Glomerular endothelial cell (primary cell): ENCODE results near the gene ACOT7. TPM values are rescaled to one million over a fixed set of nuclear protein-coding genes. Genes with fewer than 3 reads are reported as not detected.

Experiments
- DNase-seq: peaks from one replicate; pipeline ENCODE4 v3.0.0-alpha.2; 2011; ENCODE audit warnings: low read depth, low spot score; ENCODE audit errors: extremely low read depth
- total RNA-seq: library from RNA; depleted of rRNA; stranded (reverse); fragments of >200 nt; gene quantifications from 2 replicates; pipeline ENCODE4 v1.2.3, GENCODE V29; 2015

The ACOT7 gene
- total RNA-seq, 1 donor from 2014 or later = 84.0 TPM

- DNase-seq = no peak
Measured at GRCh38 chr1:6294080-6294889, 99.3 kb downstream of the ACOT7 start.

- no peak for DNase-seq
Measured at GRCh38 chr1:6292102-6292501, 101.5 kb downstream of the ACOT7 start.

DNA sequence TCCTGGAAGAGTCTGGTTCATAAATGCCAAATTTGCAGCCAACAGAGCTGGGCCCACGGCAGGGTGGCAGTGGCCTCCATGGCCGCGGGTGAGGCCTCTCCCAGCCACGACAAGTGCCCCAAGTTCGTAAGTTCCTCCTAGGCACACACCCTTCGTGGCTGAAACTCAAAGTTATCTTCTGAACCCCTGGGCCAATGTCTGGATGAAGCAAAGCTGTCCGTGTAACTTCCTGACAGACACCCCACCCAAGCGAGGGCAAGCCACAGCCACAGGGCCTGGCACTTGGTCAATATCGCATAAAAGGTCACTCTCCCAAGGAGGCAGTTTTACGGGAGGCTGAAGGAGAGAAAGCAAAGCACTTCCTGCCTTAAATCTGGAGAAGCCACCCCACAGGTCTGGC lies 104.9 kb downstream of the ACOT7 start:
- no peak for DNase-seq

DNA sequence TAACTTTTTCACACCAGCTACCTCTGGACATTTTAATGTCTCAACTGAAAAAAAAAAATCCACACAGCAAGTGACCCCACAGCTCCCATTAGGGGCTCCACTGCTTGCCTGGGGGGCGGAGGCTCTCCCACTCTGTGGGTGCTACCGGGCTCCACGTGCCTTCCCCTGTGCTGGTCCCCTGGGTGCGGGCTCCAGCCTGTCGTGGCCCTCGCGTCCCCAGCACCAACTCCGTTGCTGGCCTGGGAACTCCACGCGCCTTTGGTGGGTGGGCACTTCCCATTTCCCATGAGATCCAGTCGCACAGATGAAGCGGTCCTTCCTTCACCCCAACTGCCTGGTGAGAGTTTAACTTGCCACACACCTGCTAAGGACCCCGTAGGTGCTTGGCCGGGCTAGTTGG lies 105.5 kb downstream of the ACOT7 start:
- no peak for DNase-seq

- DNase-seq = no peak
Measured at GRCh38 chr1:6287431-6287886, 106.1 kb downstream of the ACOT7 start.

- DNase-seq = no peak
Measured at GRCh38 chr1:6287029-6287428, 106.5 kb downstream of the ACOT7 start.

- DNase-seq = no peak
Measured at GRCh38 chr1:6286266-6286665, 107.3 kb downstream of the ACOT7 start.

GRCh38 chr1:6285336-6285735 lies 108.2 kb downstream of the ACOT7 start:
- no peak for DNase-seq

DNA sequence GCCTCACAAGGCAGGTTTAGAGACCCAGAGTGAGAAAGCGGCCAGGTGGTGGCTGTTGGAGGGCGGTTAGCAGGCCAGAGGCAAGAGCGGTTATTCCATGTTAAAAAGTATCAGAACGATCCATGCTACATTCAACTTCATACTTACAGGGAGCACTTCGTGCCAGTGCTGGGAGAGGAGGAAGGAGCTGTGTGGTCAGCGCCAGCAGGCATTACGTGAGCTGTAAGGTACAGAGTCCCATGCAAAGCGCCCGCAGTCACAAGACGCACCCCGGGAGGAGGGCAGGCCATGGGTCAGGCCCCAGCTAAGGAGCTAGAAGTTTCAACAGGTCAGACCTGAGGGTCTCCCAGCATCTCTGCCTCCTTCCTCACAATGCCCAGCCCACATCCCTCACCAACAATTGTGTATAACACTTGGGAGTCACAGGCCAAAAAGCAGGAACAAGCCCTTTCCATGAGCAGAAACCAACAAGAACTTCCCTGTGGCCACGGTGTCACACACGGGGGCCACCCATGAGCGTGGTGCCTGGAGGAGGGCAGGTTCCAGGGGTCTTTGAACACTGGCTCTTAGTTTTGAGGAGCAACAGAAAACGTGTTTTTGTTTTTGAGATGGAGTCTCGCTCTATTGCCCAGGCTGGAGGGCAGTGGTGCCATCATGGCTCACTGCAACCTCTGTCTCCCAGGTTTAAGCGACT lies 110.8 kb downstream of the ACOT7 start:
- DNase-seq = no peak

- DNase-seq = no peak
Measured at GRCh38 chr1:6281511-6282402, 111.8 kb downstream of the ACOT7 start.

GRCh38 chr1:6280761-6281451 lies 112.7 kb downstream of the ACOT7 start:
- no peak for DNase-seq

DNA sequence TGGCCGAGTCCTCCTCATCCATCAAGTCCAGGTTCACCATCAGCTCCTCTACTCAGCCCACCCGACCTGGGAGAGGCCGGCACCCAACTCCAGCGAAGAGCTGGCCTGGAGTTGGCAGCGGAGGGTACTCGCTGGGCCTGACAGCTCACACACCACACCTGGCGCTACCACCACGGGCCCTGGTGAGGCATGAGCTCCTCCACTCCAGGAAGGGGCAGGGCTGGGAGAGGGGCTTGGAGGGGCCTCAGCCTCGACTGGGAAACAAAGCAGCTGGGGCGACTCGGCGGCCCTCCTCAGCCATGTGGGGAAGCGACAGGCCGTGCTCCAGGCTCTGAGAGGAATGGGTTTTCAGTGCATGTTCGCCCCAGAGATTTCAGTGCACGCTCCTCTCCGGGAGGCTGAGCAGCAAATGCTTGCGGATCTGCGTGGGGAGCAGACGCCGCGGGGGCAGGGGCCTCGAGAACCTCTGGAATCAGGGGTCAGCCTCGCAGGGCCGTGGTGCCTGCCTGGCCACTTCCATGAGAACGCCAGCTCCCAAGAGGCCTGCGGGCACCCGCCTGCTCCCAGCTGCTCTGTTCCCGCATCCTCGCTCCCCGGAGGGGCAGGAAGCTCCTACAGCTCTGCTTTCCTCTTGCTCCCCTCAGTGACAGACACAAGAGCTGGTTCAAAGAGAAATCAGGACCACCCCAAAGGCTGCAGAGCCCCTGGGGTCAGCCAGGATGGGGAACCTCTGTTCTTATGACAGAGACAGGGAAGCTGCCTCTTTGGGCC lies 113.8 kb downstream of the ACOT7 start:
- DNase-seq = no peak

DNA sequence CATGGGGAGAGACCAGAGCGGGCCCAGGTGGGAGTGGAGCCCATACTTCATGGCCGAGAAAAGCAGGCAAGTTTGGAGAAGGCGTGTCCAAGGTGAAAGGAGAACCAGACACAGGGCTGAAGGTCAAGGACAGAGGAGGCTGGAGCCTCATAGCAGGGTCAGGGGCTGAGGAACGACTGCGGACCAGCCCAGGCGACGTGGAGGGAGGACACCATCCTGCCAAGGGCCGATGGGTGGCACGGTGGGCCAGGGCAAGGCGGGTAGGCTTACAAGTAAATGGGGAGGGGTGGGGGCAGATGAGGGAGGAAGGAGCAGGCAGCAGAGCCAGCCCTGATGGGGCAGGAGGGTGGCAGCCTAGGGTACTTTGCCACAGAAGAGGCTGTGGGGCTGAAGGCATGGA lies 114.5 kb downstream of the ACOT7 start:
- DNase-seq = no peak

- DNase-seq = no peak
Measured at GRCh38 chr1:6278263-6278662, 115.3 kb downstream of the ACOT7 start.

DNA sequence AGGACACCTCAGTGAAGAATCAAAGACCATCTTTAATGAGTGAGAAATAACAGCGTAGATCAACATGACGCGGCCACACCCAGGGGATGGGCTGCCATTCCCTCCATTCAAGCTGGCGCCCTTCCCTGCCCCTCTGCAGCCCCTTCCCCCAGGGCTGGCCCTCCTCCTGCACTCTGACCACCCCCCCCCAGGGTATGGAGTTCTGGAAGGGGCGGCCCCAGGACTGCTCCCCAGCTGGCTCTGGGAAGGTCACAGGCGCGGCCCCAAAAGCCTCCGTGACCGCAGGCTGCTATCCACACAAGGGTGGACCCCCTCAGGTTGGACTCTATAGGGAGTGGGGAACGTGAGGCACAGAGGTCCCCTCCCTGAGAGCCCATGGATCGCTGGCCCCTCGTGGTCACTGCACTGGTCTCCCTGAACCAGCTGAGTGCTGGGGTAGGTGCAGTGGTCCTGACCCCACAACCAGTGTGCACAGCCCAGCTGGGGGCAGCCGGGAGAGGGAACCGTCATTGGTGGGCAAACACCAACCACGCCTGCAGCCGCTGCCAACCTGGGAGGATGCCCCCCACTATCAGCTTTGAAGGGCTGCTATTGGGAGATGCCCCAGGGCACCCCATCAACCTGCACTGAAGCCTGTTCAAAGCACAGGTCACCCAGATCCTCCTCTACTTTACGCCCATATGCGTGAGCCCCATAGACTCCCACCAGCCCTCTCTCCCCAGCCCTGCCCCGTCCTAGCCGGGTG lies 116.6 kb downstream of the ACOT7 start:
- DNase-seq = no peak

DNA sequence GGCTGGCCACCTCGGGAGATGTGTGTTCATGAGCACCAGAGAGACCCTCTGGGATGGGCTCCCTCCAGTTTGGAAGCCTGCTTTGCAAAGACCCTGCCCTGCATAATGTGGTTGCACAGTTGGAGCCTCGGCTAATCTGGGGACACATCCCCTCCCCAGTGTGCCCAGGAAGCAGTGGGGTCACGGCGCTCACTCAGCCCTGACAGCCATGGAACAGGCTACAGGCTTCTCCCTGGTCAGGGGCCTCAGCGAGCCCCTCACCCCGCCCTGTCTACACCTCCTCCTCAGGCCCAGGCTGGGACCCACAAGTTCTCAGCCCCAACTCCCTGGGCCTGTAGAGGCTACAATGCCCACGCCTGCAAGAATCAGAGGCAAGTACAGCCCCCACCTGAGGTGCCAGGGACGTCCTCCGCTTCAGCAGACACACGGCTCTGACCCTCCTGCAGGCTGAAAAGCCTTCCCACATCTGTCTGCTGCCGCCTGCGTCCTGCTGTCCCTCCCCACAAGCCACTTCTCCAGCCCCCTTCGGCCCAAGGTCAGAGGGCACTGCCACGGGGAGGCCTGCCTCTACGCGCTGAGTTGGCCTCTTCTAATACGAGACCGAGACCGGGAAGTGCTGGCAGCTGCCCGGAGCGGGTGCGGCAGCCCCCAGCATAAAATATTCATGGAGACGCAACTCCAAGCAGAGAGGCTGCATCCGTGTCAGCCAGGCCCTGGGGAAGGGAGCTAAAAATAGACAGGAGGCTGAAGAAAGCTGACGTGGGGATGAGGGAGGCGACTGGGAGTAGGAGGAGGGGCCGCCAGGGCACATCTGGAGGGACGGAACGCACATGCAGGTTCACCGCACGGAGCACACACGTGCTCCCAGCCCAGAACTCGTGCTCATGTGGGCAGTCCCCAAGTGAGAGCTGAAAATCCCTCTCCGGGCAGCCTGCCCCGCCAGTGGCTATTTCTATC lies 117.5 kb downstream of the ACOT7 start:
- no peak for DNase-seq

- no peak for DNase-seq
Measured at GRCh38 chr1:6274622-6275139, 118.9 kb downstream of the ACOT7 start.

- DNase-seq = no peak
Measured at GRCh38 chr1:6274102-6274501, 119.5 kb downstream of the ACOT7 start.
